Gastroesophageal sphincter (tissue), 3 donors: Measurements from ENCODE around the gene NSFL1C.

Experiments
- POLR2A ChIP-seq, 2 donors: fragments of 450-650 bp; IDR thresholded peaks; one replicate each; pipeline ENCODE4 v1.6.1; 2017; ENCODE audit warnings: antibody characterized with exemption in 2 of 2, mild to moderate bottlenecking in 2 of 2, moderate library complexity in 1 of 2
- TF ChIP-seq, protein P1 (sequence below), 4 experiments: fragments of 200-600 bp in 2 of 4; fragments of 450-650 bp in 2 of 4; sonication (generic) in 1 of 4; IDR thresholded peaks; one replicate each; pipeline ENCODE4 v1.5.1; 2017 to 2019; ENCODE audit warnings: antibody characterized with exemption in 4 of 4, mild to moderate bottlenecking in 2 of 4, moderate library complexity in 2 of 4

GRCh38 chr20:1493536-1493935 lies 26.9 kb upstream of the NSFL1C start:
- TF ChIP-seq, protein P1, sequence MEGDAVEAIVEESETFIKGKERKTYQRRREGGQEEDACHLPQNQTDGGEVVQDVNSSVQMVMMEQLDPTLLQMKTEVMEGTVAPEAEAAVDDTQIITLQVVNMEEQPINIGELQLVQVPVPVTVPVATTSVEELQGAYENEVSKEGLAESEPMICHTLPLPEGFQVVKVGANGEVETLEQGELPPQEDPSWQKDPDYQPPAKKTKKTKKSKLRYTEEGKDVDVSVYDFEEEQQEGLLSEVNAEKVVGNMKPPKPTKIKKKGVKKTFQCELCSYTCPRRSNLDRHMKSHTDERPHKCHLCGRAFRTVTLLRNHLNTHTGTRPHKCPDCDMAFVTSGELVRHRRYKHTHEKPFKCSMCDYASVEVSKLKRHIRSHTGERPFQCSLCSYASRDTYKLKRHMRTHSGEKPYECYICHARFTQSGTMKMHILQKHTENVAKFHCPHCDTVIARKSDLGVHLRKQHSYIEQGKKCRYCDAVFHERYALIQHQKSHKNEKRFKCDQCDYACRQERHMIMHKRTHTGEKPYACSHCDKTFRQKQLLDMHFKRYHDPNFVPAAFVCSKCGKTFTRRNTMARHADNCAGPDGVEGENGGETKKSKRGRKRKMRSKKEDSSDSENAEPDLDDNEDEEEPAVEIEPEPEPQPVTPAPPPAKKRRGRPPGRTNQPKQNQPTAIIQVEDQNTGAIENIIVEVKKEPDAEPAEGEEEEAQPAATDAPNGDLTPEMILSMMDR (IDR thresholded peaks at IDR 0.05) = no peak
- no peak for TF ChIP-seq POLR2A (IDR thresholded peaks at IDR 0.05)
